Breast epithelium (tissue), 3 donors: ENCODE results near the gene TMPRSS9.

Experiments
- POLR2A ChIP-seq: fragments of 450-650 bp; IDR thresholded peaks from one replicate; pipeline ENCODE4 v1.6.1; 2016; ENCODE audit warnings: antibody characterized with exemption, mild to moderate bottlenecking, moderate library complexity
- POLR2AphosphoS5 ChIP-seq, 3 donors: sonication (generic); formaldehyde crosslinking; IDR thresholded peaks; one replicate each; pipeline ENCODE4 v1.6.1; 2017; ENCODE audit warnings: antibody characterized with exemption in 3 of 3
- TF ChIP-seq, protein P1 (sequence below), 3 donors: fragments of 450-650 bp; IDR thresholded peaks; one replicate each; pipeline ENCODE4 v1.5.1; 2016 to 2017; ENCODE audit warnings: antibody characterized with exemption in 3 of 3, mild to moderate bottlenecking in 3 of 3, moderate library complexity in 3 of 3

DNA sequence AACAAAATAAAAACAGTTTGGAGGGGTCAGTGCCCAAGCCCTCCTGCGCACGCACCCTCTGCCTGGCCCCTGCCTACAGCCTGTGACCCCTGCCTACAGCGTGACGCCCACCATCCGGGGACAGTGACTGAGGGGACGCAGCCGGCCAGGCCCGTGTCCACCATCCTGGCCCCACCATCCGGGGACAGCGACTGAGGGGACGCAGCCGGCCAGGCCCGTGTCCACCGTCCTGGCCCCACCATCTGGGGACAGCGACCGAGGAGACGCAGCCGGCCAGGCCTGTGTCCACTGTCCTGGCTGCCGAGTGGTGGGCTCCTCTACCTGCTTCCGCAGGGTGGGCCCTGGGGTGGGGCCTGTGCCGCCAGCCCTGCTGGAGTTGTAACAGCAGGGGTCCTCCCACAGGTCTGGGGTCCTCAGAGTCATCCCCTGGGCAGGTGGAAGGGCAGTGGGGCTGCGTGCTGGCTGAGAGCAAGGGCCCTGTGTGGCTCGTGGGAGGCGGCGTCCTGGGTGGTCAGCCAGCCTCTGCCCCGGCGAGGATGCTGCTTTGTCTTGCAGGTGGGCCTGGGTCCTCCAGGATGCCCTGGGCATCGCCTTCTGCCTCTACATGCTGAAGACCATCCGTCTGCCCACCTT, 17.3 kb upstream of the TMPRSS9 start:
- TF ChIP-seq, protein P1, sequence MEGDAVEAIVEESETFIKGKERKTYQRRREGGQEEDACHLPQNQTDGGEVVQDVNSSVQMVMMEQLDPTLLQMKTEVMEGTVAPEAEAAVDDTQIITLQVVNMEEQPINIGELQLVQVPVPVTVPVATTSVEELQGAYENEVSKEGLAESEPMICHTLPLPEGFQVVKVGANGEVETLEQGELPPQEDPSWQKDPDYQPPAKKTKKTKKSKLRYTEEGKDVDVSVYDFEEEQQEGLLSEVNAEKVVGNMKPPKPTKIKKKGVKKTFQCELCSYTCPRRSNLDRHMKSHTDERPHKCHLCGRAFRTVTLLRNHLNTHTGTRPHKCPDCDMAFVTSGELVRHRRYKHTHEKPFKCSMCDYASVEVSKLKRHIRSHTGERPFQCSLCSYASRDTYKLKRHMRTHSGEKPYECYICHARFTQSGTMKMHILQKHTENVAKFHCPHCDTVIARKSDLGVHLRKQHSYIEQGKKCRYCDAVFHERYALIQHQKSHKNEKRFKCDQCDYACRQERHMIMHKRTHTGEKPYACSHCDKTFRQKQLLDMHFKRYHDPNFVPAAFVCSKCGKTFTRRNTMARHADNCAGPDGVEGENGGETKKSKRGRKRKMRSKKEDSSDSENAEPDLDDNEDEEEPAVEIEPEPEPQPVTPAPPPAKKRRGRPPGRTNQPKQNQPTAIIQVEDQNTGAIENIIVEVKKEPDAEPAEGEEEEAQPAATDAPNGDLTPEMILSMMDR (IDR thresholded peaks at IDR 0.05) = no peak
- TF ChIP-seq POLR2AphosphoS5 (IDR thresholded peaks at IDR 0.05) (no peak), POLR2A (no peak)
